Activated CD8-positive, alpha-beta memory T cell treated with anti-CD3 and anti-CD28 coated beads, Interleukin-2, amount 10 ng/mL, durations not matched to agents 7 days and 5 days (primary cell): ENCODE data around the gene CCM2. TPM values are rescaled to one million over a fixed set of nuclear protein-coding genes. Genes with fewer than 3 reads are reported as not detected.

ENCODE experiments used
- ATAC-seq: fragments of 150-1000 bp; cut with Tn5 transposase; one replicate; pipeline ENCODE4 v1.10.0; 2021; ENCODE audit warnings: moderate library complexity
- CTCF ChIA-PET: fragments of 350-600 bp; sonication (Branson Sonifier 250); formaldehyde crosslinking; loops from one replicate; lab custom pipeline; 2021; ENCODE audit warnings: antibody characterized with exemption; lab: Charles Lee
- DNase-seq: peaks from one replicate; pipeline ENCODE4 v3.0.0-alpha.2; 2020
- H3K27ac Mint-ChIP-seq: one replicate; pipeline ENCODE4 v1.8.0; 2021; ENCODE audit warnings: mild to moderate bottlenecking, mixed read lengths
- H3K27me3 Mint-ChIP-seq: one replicate; pipeline ENCODE4 v1.8.0; 2021; ENCODE audit warnings: mixed read lengths
- H3K36me3 Mint-ChIP-seq: one replicate; pipeline ENCODE4 v1.8.0; 2021; ENCODE audit warnings: mild to moderate bottlenecking, mixed read lengths
- H3K4me1 Mint-ChIP-seq: one replicate; pipeline ENCODE4 v1.8.0; 2021; ENCODE audit warnings: mixed read lengths
- H3K4me3 Mint-ChIP-seq: one replicate; pipeline ENCODE4 v1.8.0; 2021; ENCODE audit warnings: mild to moderate bottlenecking, moderate library complexity, mixed read lengths
- H3K9me3 Mint-ChIP-seq: one replicate; pipeline ENCODE4 v1.8.0; 2022; ENCODE audit warnings: low read depth, mixed read lengths
- total RNA-seq, 2 experiments: library from RNA; stranded (reverse); gene quantifications; one replicate each; pipeline ENCODE4 v1.2.3, GENCODE V29; 2021

Gene CCM2
- total RNA-seq, 2 experiments from 2014 or later = 87.5 to 113 TPM

GRCh38 chr7:45073031-45073785 lies 73.2 kb downstream of the CCM2 start:
- H3K36me3 Mint-ChIP-seq = peaks cover 47% of the 10 kb centered on the region
- peaks cover 6% of the 10 kb centered on the region for H3K4me1 Mint-ChIP-seq
- no peaks in the 10 kb centered on the region for H3K9me3 Mint-ChIP-seq
- CTCF ChIA-PET = no interaction called here
- H3K4me3 Mint-ChIP-seq = no peak overlapping the region
- H3K27ac Mint-ChIP-seq = no peak overlapping the region
- DNase-seq = no peak
- no peaks in the 10 kb centered on the region for H3K27me3 Mint-ChIP-seq
- no peak for ATAC-seq

- H3K9me3 Mint-ChIP-seq = no peaks in the 10 kb centered on the region
- H3K4me1 Mint-ChIP-seq = no peaks in the 10 kb centered on the region
- CTCF ChIA-PET = no interaction called here
- no peak overlapping the region for H3K4me3 Mint-ChIP-seq
- H3K36me3 Mint-ChIP-seq = peaks cover 41% of the 10 kb centered on the region
- DNase-seq (no peak), ATAC-seq (no peak)
- no peak overlapping the region for H3K27ac Mint-ChIP-seq
- H3K27me3 Mint-ChIP-seq = no peaks in the 10 kb centered on the region
Measured at GRCh38 chr7:45073786-45074527, 74.0 kb downstream of the CCM2 start.

- peak overlapping the region; percentile 44 for H3K27ac Mint-ChIP-seq
- ATAC-seq (no peak), DNase-seq (no peak)
- no peaks in the 10 kb centered on the region for H3K9me3 Mint-ChIP-seq
- H3K4me3 Mint-ChIP-seq = no peak overlapping the region
- CTCF ChIA-PET = no interaction called here
- H3K4me1 Mint-ChIP-seq = no peaks in the 10 kb centered on the region
- no peaks in the 10 kb centered on the region for H3K27me3 Mint-ChIP-seq
- peaks cover 34% of the 10 kb centered on the region for H3K36me3 Mint-ChIP-seq
Measured at GRCh38 chr7:45074528-45075354, 74.7 kb downstream of the CCM2 start.

- DNase-seq (no peak), ATAC-seq (no peak)
- Mint-ChIP-seq H3K27me3 (no peaks in the 10 kb centered on the region), H3K27ac (peak overlapping the region; percentile 44), H3K36me3 (peaks cover 34% of the 10 kb centered on the region), H3K4me3 (no peak overlapping the region), H3K4me1 (no peaks in the 10 kb centered on the region), H3K9me3 (no peaks in the 10 kb centered on the region)
- CTCF ChIA-PET = no interaction called here
Measured at GRCh38 chr7:45075355-45075644, 75.3 kb downstream of the CCM2 start.

- H3K27me3 Mint-ChIP-seq = no peaks in the 10 kb centered on the region
- no peak overlapping the region for H3K4me3 Mint-ChIP-seq
- CTCF ChIA-PET = no interaction called here
- ATAC-seq (no peak), DNase-seq (no peak)
- H3K27ac Mint-ChIP-seq = no peak overlapping the region
- no peaks in the 10 kb centered on the region for H3K9me3 Mint-ChIP-seq
- H3K36me3 Mint-ChIP-seq = peaks cover 31% of the 10 kb centered on the region
- H3K4me1 Mint-ChIP-seq = no peaks in the 10 kb centered on the region
Measured at GRCh38 chr7:45075871-45076796, 76.1 kb downstream of the CCM2 start.

- H3K4me1 Mint-ChIP-seq = no peaks in the 10 kb centered on the region
- peaks cover 27% of the 10 kb centered on the region for H3K36me3 Mint-ChIP-seq
- no peak overlapping the region for H3K4me3 Mint-ChIP-seq
- ATAC-seq (no peak), DNase-seq (no peak)
- no peaks in the 10 kb centered on the region for H3K9me3 Mint-ChIP-seq
- CTCF ChIA-PET = no interaction called here
- H3K27me3 Mint-ChIP-seq = no peaks in the 10 kb centered on the region
- no peak overlapping the region for H3K27ac Mint-ChIP-seq
Measured at GRCh38 chr7:45076946-45077345, 76.9 kb downstream of the CCM2 start.

GRCh38 chr7:45077579-45077978 lies 77.6 kb downstream of the CCM2 start:
- DNase-seq (no peak), ATAC-seq (no peak)
- CTCF ChIA-PET = no interaction called here
- peaks cover 26% of the 10 kb centered on the region for H3K36me3 Mint-ChIP-seq
- H3K4me3 Mint-ChIP-seq = no peak overlapping the region
- H3K4me1 Mint-ChIP-seq = no peaks in the 10 kb centered on the region
- H3K27ac Mint-ChIP-seq = peak overlapping the region; percentile 39
- H3K9me3 Mint-ChIP-seq = no peaks in the 10 kb centered on the region
- H3K27me3 Mint-ChIP-seq = no peaks in the 10 kb centered on the region

- no peak overlapping the region for H3K27ac Mint-ChIP-seq
- CTCF ChIA-PET = no interaction called here
- no peak overlapping the region for H3K4me3 Mint-ChIP-seq
Measured at GRCh38 chr7:45078125-45078681, 78.2 kb downstream of the CCM2 start.

GRCh38 chr7:45080265-45080957 lies 80.4 kb downstream of the CCM2 start:
- no peaks in the 10 kb centered on the region for H3K27me3 Mint-ChIP-seq
- CTCF ChIA-PET = interaction anchor here (1.4 kb wide), 1 partner anchor 55 kb away, joined by 8 read pairs; no protein-coding TSS in a partner anchor
- H3K4me1 Mint-ChIP-seq = no peaks in the 10 kb centered on the region
- no peaks in the 10 kb centered on the region for H3K9me3 Mint-ChIP-seq
- no peak overlapping the region for H3K4me3 Mint-ChIP-seq
- H3K36me3 Mint-ChIP-seq = peaks cover 4% of the 10 kb centered on the region
- peak; percentile 26 for ATAC-seq
- DNase-seq = no peak
- peak overlapping the region; percentile 6 for H3K27ac Mint-ChIP-seq

More at GRCh38 chr7:45078125-45078681, 78.2 kb downstream of the CCM2 start:
- Mint-ChIP-seq H3K36me3 (peaks cover 20% of the 10 kb centered on the region), H3K9me3 (no peaks in the 10 kb centered on the region), H3K27me3 (no peaks in the 10 kb centered on the region), H3K4me1 (no peaks in the 10 kb centered on the region)
- DNase-seq (no peak), ATAC-seq (no peak)

GRCh38 chr7:45080958-45081669 lies 81.1 kb downstream of the CCM2 start:
- H3K9me3 Mint-ChIP-seq = no peaks in the 10 kb centered on the region
- ATAC-seq = no peak
- H3K36me3 Mint-ChIP-seq = no peaks in the 10 kb centered on the region
- no peaks in the 10 kb centered on the region for H3K4me1 Mint-ChIP-seq
- H3K27ac Mint-ChIP-seq = peak overlapping the region; percentile 6
- H3K27me3 Mint-ChIP-seq = no peaks in the 10 kb centered on the region
- H3K4me3 Mint-ChIP-seq = no peak overlapping the region
- CTCF ChIA-PET = interaction anchor here (1.4 kb wide), 1 partner anchor 55 kb away, joined by 8 read pairs; no protein-coding TSS in a partner anchor
- no peak for DNase-seq

GRCh38 chr7:45081670-45081974 lies 81.6 kb downstream of the CCM2 start:
- Mint-ChIP-seq H3K9me3 (no peaks in the 10 kb centered on the region), H3K36me3 (no peaks in the 10 kb centered on the region), H3K27me3 (no peaks in the 10 kb centered on the region), H3K27ac (no peak overlapping the region), H3K4me3 (no peak overlapping the region), H3K4me1 (no peaks in the 10 kb centered on the region)
- CTCF ChIA-PET = interaction anchor here (1.4 kb wide), 1 partner anchor 54 kb away, joined by 8 read pairs; no protein-coding TSS in a partner anchor
- DNase-seq (no peak), ATAC-seq (no peak)
